HG02678 (cell line): ENCODE data around the gene MAGI2.

Experiments
- ATAC-seq: cut with Tn5 transposase; IDR thresholded peaks from one replicate; pipeline ENCODE4 v1.9.1; 2021; ENCODE audit warnings: mild to moderate bottlenecking, moderate library complexity; ENCODE audit not compliant: unreplicated experiment

Gene MAGI2

GRCh38 chr7:79308192-79308591, 145.3 kb downstream of the MAGI2 start:
- ATAC-seq, result no peak

- ATAC-seq, result no peak
Measured at GRCh38 chr7:79307376-79307775, 146.1 kb downstream of the MAGI2 start.

GRCh38 chr7:79304711-79305110, 148.8 kb downstream of the MAGI2 start:
- no peak for ATAC-seq

- no peak for ATAC-seq
Measured at GRCh38 chr7:79302293-79302692, 151.2 kb downstream of the MAGI2 start.

GRCh38 chr7:79301419-79301818, 152.0 kb downstream of the MAGI2 start:
- ATAC-seq, result no peak

GRCh38 chr7:79300573-79300972, 152.9 kb downstream of the MAGI2 start:
- ATAC-seq, result no peak

GRCh38 chr7:79298145-79298760, 155.2 kb downstream of the MAGI2 start:
- ATAC-seq, result peak; percentile 47

DNA sequence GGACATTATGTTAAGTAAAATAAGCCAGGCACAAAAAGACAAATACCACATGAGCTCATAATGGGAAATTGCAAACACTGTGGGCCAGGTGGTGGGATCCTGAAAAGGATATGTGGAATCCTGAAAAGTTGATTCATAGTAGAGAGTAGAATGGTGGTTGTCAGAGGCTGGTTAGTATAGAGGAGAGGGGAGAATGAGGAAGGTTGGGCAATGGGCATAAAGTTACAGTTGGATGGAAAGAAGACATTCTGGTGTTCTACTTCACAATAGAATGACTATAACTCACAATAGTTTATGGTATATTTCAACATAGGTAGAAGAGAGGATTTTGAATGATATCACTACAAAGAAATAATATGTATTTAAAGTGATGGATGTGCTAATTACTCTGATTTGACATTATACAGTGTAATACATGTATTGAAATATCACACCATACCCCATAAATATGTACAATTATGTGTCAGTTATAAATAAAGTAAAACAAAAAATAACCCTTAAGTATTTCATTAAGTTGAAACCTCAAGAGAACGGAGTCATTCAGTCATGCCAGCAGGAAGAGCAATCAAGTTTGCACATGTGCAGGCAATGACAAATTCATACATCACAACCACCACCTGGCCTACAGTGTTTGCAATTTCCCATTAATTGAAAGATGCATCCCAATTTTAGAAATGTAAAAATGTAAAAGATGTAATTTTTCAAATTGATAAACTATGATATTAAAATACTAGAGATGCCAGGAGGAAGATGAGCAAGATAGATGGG, 156.7 kb downstream of the MAGI2 start:
- no peak for ATAC-seq

DNA sequence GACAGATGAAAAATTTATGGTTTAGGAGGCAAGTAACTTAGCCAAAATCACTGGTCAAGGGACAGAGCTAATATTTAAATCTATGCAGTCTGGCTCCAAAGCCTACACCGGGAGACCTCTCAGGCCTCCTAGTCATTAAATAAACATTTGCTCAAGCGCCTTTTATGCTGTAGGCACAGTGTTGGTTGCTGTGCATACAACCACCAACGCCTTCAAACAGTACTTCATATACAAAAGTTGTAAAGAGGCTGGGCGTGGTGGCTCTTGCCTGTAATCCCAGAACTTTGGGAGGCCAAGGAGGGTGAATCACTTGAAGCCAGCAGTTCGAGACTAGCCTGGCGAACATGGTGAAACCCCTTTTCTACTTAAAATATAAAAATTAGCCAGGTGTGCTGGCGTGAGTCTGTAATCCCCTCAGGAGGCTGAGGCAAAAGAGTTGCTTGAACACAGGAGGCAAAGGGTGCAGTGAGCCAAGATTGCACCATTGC, 159.8 kb downstream of the MAGI2 start:
- ATAC-seq, result no peak

- ATAC-seq, result no peak
Measured at GRCh38 chr7:79292834-79293233, 160.6 kb downstream of the MAGI2 start.

DNA sequence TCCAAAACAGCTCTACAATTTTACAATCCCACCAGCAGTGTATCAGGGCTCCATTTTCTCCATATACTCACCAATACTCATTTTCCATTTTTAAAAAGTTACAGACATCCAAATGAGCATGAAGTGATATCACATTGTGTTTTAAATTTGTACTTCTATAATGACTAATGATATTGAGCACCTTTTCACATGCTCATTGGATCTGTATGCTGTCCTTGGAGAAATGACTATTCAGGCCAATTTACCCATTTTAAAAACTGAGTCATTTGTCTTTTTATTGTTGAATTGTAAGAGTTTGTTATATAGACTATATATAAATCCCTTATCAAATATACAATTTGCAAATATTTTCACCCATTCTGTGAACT, 162.0 kb downstream of the MAGI2 start:
- ATAC-seq, result no peak

- no peak for ATAC-seq
Measured at GRCh38 chr7:79290841-79291497, 162.5 kb downstream of the MAGI2 start.

GRCh38 chr7:79290398-79290797, 163.1 kb downstream of the MAGI2 start:
- no peak for ATAC-seq

GRCh38 chr7:79288655-79289054, 164.8 kb downstream of the MAGI2 start:
- no peak for ATAC-seq

GRCh38 chr7:79287981-79288380, 165.5 kb downstream of the MAGI2 start:
- ATAC-seq, result no peak

DNA sequence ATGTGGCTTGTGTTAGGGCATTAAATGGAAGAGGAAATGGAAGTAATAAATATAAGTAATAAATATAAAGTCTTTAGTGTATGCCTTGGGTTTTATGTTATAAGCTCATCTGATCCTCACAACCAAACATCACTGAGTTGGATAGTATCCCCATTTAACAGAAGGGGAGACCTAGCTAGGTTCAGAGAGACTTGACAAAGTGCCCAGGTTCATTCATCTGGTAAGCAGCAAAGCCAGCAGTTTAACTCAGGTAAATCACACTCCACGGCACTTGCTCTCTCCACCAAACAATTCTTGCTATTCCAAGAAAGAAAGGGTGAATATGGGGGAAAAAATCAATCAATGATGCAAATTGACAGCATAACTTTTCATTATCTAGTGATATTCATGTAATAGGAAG, 167.3 kb downstream of the MAGI2 start:
- ATAC-seq, result no peak

DNA sequence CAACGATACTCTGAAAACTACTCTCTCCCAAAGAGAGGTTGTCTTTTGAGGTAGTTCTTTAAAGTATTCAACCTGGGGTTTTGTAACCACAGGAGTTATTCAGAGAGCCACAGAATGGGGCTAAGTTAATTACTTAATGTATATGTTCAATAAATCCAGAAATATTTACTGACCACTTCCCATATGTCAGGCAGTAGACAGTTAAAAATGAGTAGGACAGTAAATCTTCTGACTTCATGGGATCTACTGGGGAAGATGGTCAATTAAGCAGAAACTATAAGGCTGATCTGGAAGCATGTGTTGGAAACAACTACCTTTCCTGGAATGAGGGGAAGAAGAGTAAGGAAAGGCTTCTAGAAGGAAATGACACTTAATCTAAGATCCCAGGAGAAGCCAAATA, 167.7 kb downstream of the MAGI2 start:
- no peak for ATAC-seq

DNA sequence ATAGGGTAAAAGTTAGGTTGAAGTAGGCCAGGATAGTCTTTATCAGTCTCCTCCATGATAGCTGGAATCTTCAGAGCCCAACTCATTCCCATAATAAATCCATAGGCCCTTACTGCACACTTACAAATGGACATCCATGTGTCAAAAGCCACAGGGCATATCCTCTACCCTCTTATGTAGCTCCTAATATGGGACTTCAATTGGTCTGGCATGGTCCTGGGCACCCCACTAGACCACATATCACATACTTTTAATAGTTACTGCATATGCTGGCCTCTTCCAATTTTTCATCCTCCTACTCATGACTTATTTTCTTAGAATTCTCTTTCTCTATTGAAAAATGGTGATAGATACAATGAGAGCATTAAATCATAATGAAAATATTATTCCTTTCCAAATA, 169.3 kb downstream of the MAGI2 start:
- ATAC-seq, result no peak

GRCh38 chr7:79282882-79283602, 170.4 kb downstream of the MAGI2 start:
- ATAC-seq, result no peak

- ATAC-seq, result no peak
Measured at GRCh38 chr7:79282070-79282694, 171.3 kb downstream of the MAGI2 start.

GRCh38 chr7:79281426-79281825, 172.0 kb downstream of the MAGI2 start:
- no peak for ATAC-seq
